ENCODE measurements around the gene PLCXD3.

The PLCXD3 gene

DNA sequence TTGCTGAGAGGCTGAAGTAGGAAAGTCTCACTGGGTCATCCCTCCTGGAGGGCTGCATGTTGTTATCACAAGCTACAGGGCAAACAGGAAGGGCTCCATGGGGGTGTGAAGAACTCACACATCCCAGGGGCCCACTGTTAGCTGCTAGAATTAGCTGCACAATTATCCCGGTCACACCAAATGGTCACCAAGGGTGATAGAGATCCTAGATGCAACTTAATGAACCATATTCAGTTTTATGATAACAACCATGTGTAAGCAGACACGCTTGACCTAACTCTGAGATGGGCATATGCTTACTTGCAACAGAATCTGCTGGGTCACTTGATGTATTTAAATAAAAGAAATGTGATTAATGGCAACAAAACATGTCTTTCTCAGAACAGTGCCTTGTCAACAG lies 153.6 kb downstream of the PLCXD3 start:
- H3K4me1 ChIP-seq (ENCODE audit: control insufficient read depth, insufficient read depth, low read length), result no peaks in the 10 kb centered on the region
- no peak overlapping the region for H3K27ac ChIP-seq (ENCODE audit: low read length)
- no peaks in the 10 kb centered on the region for H3K27me3 ChIP-seq (ENCODE audit: control insufficient read depth in 1 of 2, insufficient read depth in 2 of 2, low read length in 2 of 2)
- no peaks in the 10 kb centered on the region for H3K9me3 ChIP-seq (ENCODE audit: control insufficient read depth in 2 of 2, low read length in 2 of 2)
- no peaks in the 10 kb centered on the region for H3K36me3 ChIP-seq (ENCODE audit: control insufficient read depth in 2 of 2, insufficient read depth in 2 of 2, low read length in 2 of 2)
- no peak overlapping the region for H3K9ac ChIP-seq (ENCODE audit: low read length in 2 of 2)
- H3K4me3 ChIP-seq (ENCODE audit: low read length in 2 of 2), result no peak overlapping the region

DNA sequence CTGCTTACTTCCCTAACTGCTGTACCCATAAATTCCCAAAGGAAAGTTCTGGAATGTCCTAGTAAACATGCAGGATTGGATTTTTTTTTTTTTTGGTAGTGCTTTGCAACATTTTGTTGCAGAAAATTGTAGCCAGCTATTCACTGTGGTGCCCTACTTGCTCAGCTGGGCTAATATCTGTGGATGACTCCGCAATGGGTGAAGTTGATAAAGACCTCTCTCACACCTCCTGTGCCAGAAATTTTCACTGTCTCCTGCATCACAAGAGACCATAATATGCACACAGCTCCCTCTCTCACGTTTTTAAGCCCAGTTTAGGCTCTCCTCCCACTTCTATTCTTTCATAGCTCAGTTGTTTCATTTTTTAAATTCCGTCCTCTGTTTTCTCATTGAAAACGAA lies 160.6 kb downstream of the PLCXD3 start:
- H3K4me3 ChIP-seq (ENCODE audit: low read length in 2 of 2), result no peak overlapping the region
- H3K9ac ChIP-seq (ENCODE audit: low read length in 2 of 2), result no peak overlapping the region
- no peaks in the 10 kb centered on the region for H3K4me1 ChIP-seq (ENCODE audit: control insufficient read depth, insufficient read depth, low read length)
- H3K27me3 ChIP-seq (ENCODE audit: control insufficient read depth in 1 of 2, insufficient read depth in 2 of 2, low read length in 2 of 2), result no peaks in the 10 kb centered on the region
- H3K9me3 ChIP-seq (ENCODE audit: control insufficient read depth in 2 of 2, low read length in 2 of 2), result no peaks in the 10 kb centered on the region
- no peaks in the 10 kb centered on the region for H3K36me3 ChIP-seq (ENCODE audit: control insufficient read depth in 2 of 2, insufficient read depth in 2 of 2, low read length in 2 of 2)
- no peak overlapping the region for H3K27ac ChIP-seq (ENCODE audit: low read length)

DNA sequence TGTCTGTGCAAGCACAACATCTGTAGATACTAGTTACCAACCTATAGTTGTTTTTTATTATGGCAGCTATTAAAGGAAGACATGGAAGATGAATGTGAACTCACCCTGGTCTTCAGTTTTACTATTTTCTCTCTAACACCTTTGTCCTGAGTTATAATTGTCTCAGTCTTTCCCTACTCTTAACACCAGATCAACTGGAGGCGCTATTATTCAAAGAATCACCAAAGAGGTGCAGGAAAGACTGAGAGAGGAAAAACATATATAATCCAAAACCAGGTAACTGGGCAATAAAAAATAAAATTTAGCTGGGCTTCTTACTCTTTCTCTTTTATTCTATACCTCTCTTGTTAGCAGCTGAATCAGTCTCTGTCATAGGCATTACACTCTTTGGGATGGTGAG lies 162.8 kb downstream of the PLCXD3 start:
- no peak overlapping the region for H3K9ac ChIP-seq (ENCODE audit: low read length in 2 of 2)
- no peaks in the 10 kb centered on the region for H3K9me3 ChIP-seq (ENCODE audit: control insufficient read depth in 2 of 2, low read length in 2 of 2)
- no peaks in the 10 kb centered on the region for H3K27me3 ChIP-seq (ENCODE audit: control insufficient read depth in 1 of 2, insufficient read depth in 2 of 2, low read length in 2 of 2)
- no peaks in the 10 kb centered on the region for H3K36me3 ChIP-seq (ENCODE audit: control insufficient read depth in 2 of 2, insufficient read depth in 2 of 2, low read length in 2 of 2)
- H3K4me3 ChIP-seq (ENCODE audit: low read length in 2 of 2), result no peak overlapping the region
- no peak overlapping the region for H3K27ac ChIP-seq (ENCODE audit: low read length)
- H3K4me1 ChIP-seq (ENCODE audit: control insufficient read depth, insufficient read depth, low read length), result no peaks in the 10 kb centered on the region

DNA sequence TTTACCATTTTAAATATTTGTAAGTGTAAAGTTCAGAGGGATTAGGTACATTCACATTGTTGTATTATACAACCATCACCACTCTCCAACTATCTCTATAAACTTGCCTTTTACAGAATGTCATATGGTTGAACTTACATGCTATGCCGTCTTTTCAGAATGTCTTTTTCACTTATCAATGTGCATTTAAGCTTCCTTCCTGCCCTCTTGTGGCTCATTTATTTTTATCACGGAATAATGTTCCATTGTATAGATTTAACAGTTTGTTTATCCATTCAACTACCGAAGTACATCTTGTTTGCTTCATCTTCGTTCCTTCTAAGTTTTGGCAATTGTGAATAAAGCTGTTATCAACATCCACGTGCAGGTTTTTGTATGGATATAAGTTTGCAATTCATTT lies 163.8 kb downstream of the PLCXD3 start:
- no peaks in the 10 kb centered on the region for H3K27me3 ChIP-seq (ENCODE audit: control insufficient read depth in 1 of 2, insufficient read depth in 2 of 2, low read length in 2 of 2)
- H3K4me3 ChIP-seq (ENCODE audit: low read length in 2 of 2), result no peak overlapping the region
- H3K27ac ChIP-seq (ENCODE audit: low read length), result no peak overlapping the region
- H3K4me1 ChIP-seq (ENCODE audit: control insufficient read depth, insufficient read depth, low read length), result no peaks in the 10 kb centered on the region
- no peaks in the 10 kb centered on the region for H3K36me3 ChIP-seq (ENCODE audit: control insufficient read depth in 2 of 2, insufficient read depth in 2 of 2, low read length in 2 of 2)
- no peak overlapping the region for H3K9ac ChIP-seq (ENCODE audit: low read length in 2 of 2)
- no peaks in the 10 kb centered on the region for H3K9me3 ChIP-seq (ENCODE audit: control insufficient read depth in 2 of 2, low read length in 2 of 2)

DNA sequence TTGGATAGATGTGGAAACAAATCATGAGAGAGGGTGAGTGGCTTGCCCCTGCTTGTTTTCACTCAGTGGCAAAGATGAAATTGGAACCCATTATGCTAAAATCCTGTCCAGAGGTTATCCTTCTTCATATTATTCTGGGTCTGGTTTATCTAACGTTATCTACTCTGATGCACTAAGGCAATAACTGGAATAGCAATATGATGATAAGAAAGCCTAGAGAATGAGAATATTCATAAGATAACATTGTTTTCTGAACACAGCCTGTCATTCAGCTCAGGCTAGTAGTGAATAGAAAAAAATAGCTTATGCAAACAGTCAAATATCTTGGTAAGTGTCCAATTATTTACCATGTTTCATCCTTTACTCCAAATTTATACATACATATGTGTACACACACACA lies 165.1 kb downstream of the PLCXD3 start:
- Histone ChIP-seq H3K4me3 (ENCODE audit: low read length in 2 of 2) (no peak overlapping the region), H3K36me3 (ENCODE audit: control insufficient read depth in 2 of 2, insufficient read depth in 2 of 2, low read length in 2 of 2) (no peaks in the 10 kb centered on the region), H3K27ac (ENCODE audit: low read length) (no peak overlapping the region), H3K27me3 (ENCODE audit: control insufficient read depth in 1 of 2, insufficient read depth in 2 of 2, low read length in 2 of 2) (no peaks in the 10 kb centered on the region), H3K9ac (ENCODE audit: low read length in 2 of 2) (no peak overlapping the region), H3K9me3 (ENCODE audit: control insufficient read depth in 2 of 2, low read length in 2 of 2) (no peaks in the 10 kb centered on the region), H3K4me1 (ENCODE audit: control insufficient read depth, insufficient read depth, low read length) (no peaks in the 10 kb centered on the region)

DNA sequence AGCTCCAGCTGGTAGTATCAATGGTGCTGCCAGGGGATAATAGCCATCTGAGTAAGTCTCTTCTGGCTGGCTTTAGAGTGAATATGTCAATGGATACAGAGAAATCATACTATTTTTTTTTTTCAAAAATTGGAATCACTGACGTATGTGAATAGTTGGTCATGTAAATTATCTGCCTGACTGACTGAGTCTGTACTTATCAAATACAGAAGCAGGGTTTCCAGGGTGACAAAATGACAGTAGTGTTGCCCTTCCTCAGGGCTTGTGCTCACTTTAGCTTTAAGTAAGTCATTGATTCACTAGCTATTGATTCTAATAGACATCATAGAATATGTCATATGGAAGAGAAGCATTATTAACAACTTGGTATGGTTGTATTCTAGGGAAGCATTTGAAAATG lies 171.1 kb downstream of the PLCXD3 start:
- H3K36me3 ChIP-seq (ENCODE audit: control insufficient read depth in 2 of 2, insufficient read depth in 2 of 2, low read length in 2 of 2), result no peaks in the 10 kb centered on the region
- no peak overlapping the region for H3K4me3 ChIP-seq (ENCODE audit: low read length in 2 of 2)
- no peak overlapping the region for H3K27ac ChIP-seq (ENCODE audit: low read length)
- H3K4me1 ChIP-seq (ENCODE audit: control insufficient read depth, insufficient read depth, low read length), result no peaks in the 10 kb centered on the region
- H3K9me3 ChIP-seq (ENCODE audit: control insufficient read depth in 2 of 2, low read length in 2 of 2), result no peaks in the 10 kb centered on the region
- no peaks in the 10 kb centered on the region for H3K27me3 ChIP-seq (ENCODE audit: control insufficient read depth in 1 of 2, insufficient read depth in 2 of 2, low read length in 2 of 2)
- H3K9ac ChIP-seq (ENCODE audit: low read length in 2 of 2), result no peak overlapping the region

DNA sequence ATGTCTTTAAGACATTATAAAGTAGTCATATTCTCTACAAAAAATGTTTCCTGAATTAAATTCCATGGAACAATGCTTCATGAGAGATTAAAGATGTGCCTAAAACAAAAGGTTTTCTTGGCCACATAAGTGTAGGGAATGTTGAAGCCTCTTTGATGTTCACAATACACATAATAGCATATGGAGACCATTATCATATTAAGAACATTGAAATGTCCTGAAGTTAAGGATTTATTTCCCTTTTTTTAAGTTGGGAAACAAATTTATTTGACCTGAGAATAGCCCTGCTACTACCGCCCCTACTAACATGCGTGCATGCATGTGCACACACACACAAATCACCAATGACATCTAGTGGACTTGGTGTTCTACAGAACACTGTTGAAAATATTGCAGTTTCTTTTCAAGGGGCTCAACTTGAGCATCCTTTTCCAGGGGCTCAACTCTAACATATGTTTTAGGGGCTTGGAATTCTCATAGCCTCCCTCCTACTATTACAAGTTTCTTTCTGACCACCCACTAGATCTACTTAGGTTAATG lies 172.2 kb downstream of the PLCXD3 start:
- H3K27me3 ChIP-seq (ENCODE audit: control insufficient read depth in 1 of 2, insufficient read depth in 2 of 2, low read length in 2 of 2), result no peaks in the 10 kb centered on the region
- no peak overlapping the region for H3K9ac ChIP-seq (ENCODE audit: low read length in 2 of 2)
- H3K36me3 ChIP-seq (ENCODE audit: control insufficient read depth in 2 of 2, insufficient read depth in 2 of 2, low read length in 2 of 2), result no peaks in the 10 kb centered on the region
- no peaks in the 10 kb centered on the region for H3K4me1 ChIP-seq (ENCODE audit: control insufficient read depth, insufficient read depth, low read length)
- H3K4me3 ChIP-seq (ENCODE audit: low read length in 2 of 2), result no peak overlapping the region
- no peaks in the 10 kb centered on the region for H3K9me3 ChIP-seq (ENCODE audit: control insufficient read depth in 2 of 2, low read length in 2 of 2)
- no peak overlapping the region for H3K27ac ChIP-seq (ENCODE audit: low read length)

DNA sequence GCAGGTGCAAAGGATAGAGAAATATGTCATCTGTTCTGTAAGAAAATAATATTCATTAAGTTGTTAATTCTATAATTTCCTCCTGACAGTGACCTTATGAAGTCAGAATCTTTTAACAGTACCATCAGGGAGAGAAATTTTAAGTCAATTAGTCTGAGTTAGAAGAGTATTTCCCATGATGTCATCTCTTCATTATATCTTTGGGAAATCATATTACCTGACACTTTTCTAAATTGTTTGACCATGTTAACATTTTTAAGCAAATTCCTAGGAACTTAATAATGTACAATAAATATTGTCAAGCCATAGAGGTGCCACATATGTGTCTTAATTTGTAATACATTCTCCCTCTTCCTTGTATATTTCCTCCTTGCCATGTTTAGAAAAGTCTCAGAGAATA lies 172.7 kb downstream of the PLCXD3 start:
- H3K4me1 ChIP-seq (ENCODE audit: control insufficient read depth, insufficient read depth, low read length), result no peaks in the 10 kb centered on the region
- no peak overlapping the region for H3K27ac ChIP-seq (ENCODE audit: low read length)
- no peak overlapping the region for H3K9ac ChIP-seq (ENCODE audit: low read length in 2 of 2)

DNA sequence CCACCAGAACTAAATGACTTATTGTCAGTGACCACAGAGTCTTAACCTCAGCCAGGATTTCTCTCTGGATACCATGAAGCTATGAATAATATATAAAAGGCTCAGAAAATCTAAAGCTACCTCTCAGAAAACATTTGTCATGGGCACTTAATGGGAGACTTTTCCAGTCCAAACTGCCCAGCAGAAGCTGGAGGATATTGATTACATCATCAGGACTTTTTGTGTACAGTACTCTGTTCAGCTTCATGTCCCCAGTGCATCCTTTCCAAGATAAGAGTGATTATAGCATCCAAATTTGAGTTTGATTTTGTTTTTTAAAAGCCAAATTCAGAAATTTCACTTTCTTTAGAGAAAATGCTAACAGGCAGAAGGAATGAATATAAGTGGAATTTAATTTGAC lies 173.2 kb downstream of the PLCXD3 start:
- Histone ChIP-seq H3K27ac (ENCODE audit: low read length) (no peak overlapping the region), H3K9me3 (ENCODE audit: control insufficient read depth in 2 of 2, low read length in 2 of 2) (no peaks in the 10 kb centered on the region), H3K36me3 (ENCODE audit: control insufficient read depth in 2 of 2, insufficient read depth in 2 of 2, low read length in 2 of 2) (no peaks in the 10 kb centered on the region), H3K9ac (ENCODE audit: low read length in 2 of 2) (no peak overlapping the region), H3K4me3 (ENCODE audit: low read length in 2 of 2) (no peak overlapping the region), H3K4me1 (ENCODE audit: control insufficient read depth, insufficient read depth, low read length) (no peaks in the 10 kb centered on the region), H3K27me3 (ENCODE audit: control insufficient read depth in 1 of 2, insufficient read depth in 2 of 2, low read length in 2 of 2) (no peaks in the 10 kb centered on the region)

More for the DNA sequence above, 172.7 kb downstream of the PLCXD3 start:
- Histone ChIP-seq H3K4me3 (ENCODE audit: low read length in 2 of 2) (no peak overlapping the region), H3K36me3 (ENCODE audit: control insufficient read depth in 2 of 2, insufficient read depth in 2 of 2, low read length in 2 of 2) (no peaks in the 10 kb centered on the region), H3K27me3 (ENCODE audit: control insufficient read depth in 1 of 2, insufficient read depth in 2 of 2, low read length in 2 of 2) (no peaks in the 10 kb centered on the region), H3K9me3 (ENCODE audit: control insufficient read depth in 2 of 2, low read length in 2 of 2) (no peaks in the 10 kb centered on the region)

DNA sequence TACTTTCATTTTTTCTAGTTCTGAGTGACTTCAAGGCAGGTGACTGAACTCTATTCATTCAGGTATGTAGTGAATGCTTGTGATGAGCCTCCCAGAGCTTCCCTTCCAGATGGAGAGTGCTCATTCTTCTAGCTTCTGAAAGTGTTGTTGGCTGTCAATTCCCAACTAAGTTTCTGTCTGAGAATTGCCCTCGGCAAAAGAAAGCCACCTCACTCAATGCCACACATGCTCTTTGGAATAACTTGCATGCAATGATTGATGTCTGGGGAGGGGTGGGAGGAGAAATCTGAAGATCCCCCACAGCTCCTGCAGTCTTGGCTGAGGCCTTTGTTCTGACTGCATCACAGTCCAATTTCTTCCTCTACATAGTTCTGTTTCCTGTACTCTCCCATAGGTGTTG lies 173.9 kb downstream of the PLCXD3 start:
- Histone ChIP-seq H3K27me3 (ENCODE audit: control insufficient read depth in 1 of 2, insufficient read depth in 2 of 2, low read length in 2 of 2) (no peaks in the 10 kb centered on the region), H3K27ac (ENCODE audit: low read length) (no peak overlapping the region), H3K9me3 (ENCODE audit: control insufficient read depth in 2 of 2, low read length in 2 of 2) (no peaks in the 10 kb centered on the region), H3K4me3 (ENCODE audit: low read length in 2 of 2) (no peak overlapping the region), H3K4me1 (ENCODE audit: control insufficient read depth, insufficient read depth, low read length) (no peaks in the 10 kb centered on the region), H3K9ac (ENCODE audit: low read length in 2 of 2) (no peak overlapping the region), H3K36me3 (ENCODE audit: control insufficient read depth in 2 of 2, insufficient read depth in 2 of 2, low read length in 2 of 2) (no peaks in the 10 kb centered on the region)

DNA sequence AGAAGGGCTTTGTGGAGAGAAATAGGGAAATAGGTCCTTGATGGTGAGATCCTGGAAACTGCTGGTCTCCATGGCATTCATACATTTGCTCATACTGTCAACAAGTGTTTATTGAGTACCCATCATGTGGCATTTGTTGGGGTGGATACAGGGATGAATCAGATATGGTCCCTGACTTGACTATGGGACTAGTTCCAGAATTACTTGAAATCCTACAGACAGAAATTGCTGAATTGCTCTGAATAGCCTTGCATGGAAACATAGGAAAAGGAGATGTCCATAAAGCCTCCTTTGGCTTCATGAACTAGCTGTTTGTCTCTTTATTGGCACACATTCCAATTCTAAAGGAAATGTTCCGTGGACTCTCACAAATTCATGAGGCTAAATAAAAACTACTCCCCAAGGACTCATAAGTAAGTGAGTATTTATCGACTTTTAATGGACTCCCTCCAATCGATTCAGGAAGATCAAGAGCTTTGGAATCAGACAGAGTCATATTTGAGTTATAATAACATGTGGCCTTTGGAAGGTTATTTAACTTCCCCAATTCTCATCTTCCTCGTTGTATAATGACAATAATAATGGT lies 174.7 kb downstream of the PLCXD3 start:
- no peak overlapping the region for H3K9ac ChIP-seq (ENCODE audit: low read length in 2 of 2)
- H3K27ac ChIP-seq (ENCODE audit: low read length), result no peak overlapping the region
- no peaks in the 10 kb centered on the region for H3K27me3 ChIP-seq (ENCODE audit: control insufficient read depth in 1 of 2, insufficient read depth in 2 of 2, low read length in 2 of 2)
- no peaks in the 10 kb centered on the region for H3K9me3 ChIP-seq (ENCODE audit: control insufficient read depth in 2 of 2, low read length in 2 of 2)
- no peaks in the 10 kb centered on the region for H3K4me1 ChIP-seq (ENCODE audit: control insufficient read depth, insufficient read depth, low read length)
- no peaks in the 10 kb centered on the region for H3K36me3 ChIP-seq (ENCODE audit: control insufficient read depth in 2 of 2, insufficient read depth in 2 of 2, low read length in 2 of 2)
- H3K4me3 ChIP-seq (ENCODE audit: low read length in 2 of 2), result no peak overlapping the region
